IMR-90 (cell line): ENCODE data around the gene ATP10A. TPM values are rescaled to one million over a fixed set of nuclear protein-coding genes. Genes with fewer than 3 reads are reported as not detected.

Experiments
- ATAC-seq: fragments of 200-7000 bp; cut with Tn5 transposase; 2 replicates; pipeline ENCODE4 v1.9.1; 2020; ENCODE audit warnings: low read depth, mild to moderate bottlenecking, moderate library complexity
- BruUV-seq: library from RNA; stranded (reverse); fragments of 400-500 nt; replicated peaks from 2 replicates; lab custom pipeline; 2021; lab: Mats Ljungman, UMichigan
- CTCF ChIA-PET: fragments of 300-600 bp; formaldehyde crosslinking; extraction: SDS; loops from one replicate; lab custom pipeline; 2021; ENCODE audit warnings: antibody characterized with exemption; lab: Yijun Ruan, JAX
- POLR2A ChIA-PET: fragments of 300-600 bp; sonication (Branson Sonifier 250); formaldehyde crosslinking; loops from one replicate; lab custom pipeline; 2022; ENCODE audit warnings: antibody characterized with exemption; ENCODE audit not compliant: unreplicated experiment; lab: Charles Lee
- DNase-seq: peaks from one replicate; pipeline ENCODE4 v3.0.0; 2013
- H2AFZ ChIP-seq: replicated peaks from 2 replicates; pipeline ENCODE3; 2013; ENCODE audit warnings: low read length, mild to moderate bottlenecking; ENCODE audit not compliant: poor library complexity
- H2AK5ac ChIP-seq: 2 replicates; pipeline ENCODE4 v1.6.1; 2013; ENCODE audit warnings: low read depth, low read length, inconsistent platforms
- H2AK9ac ChIP-seq: replicated peaks from 2 replicates; pipeline ENCODE3; 2013; ENCODE audit warnings: mild to moderate bottlenecking, low read depth, low read length, moderate library complexity; ENCODE audit not compliant: poor library complexity
- H2BK120ac ChIP-seq: 2 replicates; pipeline ENCODE4 v1.6.1; 2013; ENCODE audit warnings: low read depth, low read length, inconsistent platforms
- H2BK15ac ChIP-seq: 3 replicates; pipeline ENCODE4 v1.6.1; 2013; ENCODE audit warnings: low read depth, low read length, inconsistent platforms
- H2BK20ac ChIP-seq: 2 replicates; pipeline ENCODE4 v1.6.1; 2013; ENCODE audit warnings: low read depth, mild to moderate bottlenecking, inconsistent platforms, low read length, moderate library complexity
- H2BK5ac ChIP-seq: 2 replicates; pipeline ENCODE4 v1.6.1; 2013; ENCODE audit warnings: mild to moderate bottlenecking, low read depth, low read length, inconsistent platforms; ENCODE audit not compliant: poor library complexity, severe bottlenecking
- H3K14ac ChIP-seq: replicated peaks from 2 replicates; pipeline ENCODE4 v1.6.1; 2013; ENCODE audit warnings: low read depth, low read length, inconsistent platforms
- H3K18ac ChIP-seq: 2 replicates; pipeline ENCODE4 v1.6.1; 2013; ENCODE audit warnings: low read depth, low read length, control low read depth
- H3K23ac ChIP-seq: 2 replicates; pipeline ENCODE4 v1.6.1; 2013; ENCODE audit warnings: low read depth, low read length, inconsistent platforms
- H3K27ac ChIP-seq: 2 replicates; pipeline ENCODE4 v1.5.1; 2013; ENCODE audit warnings: mild to moderate bottlenecking, control low read depth, low read length; ENCODE audit not compliant: insufficient read depth
- H3K27me3 ChIP-seq: 2 replicates; pipeline ENCODE4 v1.6.1; 2013; ENCODE audit warnings: low read length; ENCODE audit not compliant: control insufficient read depth, insufficient read depth
- H3K36me3 ChIP-seq: 2 replicates; pipeline ENCODE4 v1.6.1; 2013; ENCODE audit warnings: low read length, mixed read lengths; ENCODE audit not compliant: control insufficient read depth, insufficient read depth
- H3K4ac ChIP-seq: 2 replicates; pipeline ENCODE4 v1.6.1; 2013; ENCODE audit warnings: low read depth, low read length, inconsistent platforms
- H3K4me1 ChIP-seq: 2 replicates; pipeline ENCODE4 v1.6.1; 2013; ENCODE audit warnings: low read length, mixed read lengths; ENCODE audit not compliant: control insufficient read depth, insufficient read depth
- H3K4me2 ChIP-seq: 2 replicates; pipeline ENCODE4 v1.6.1; 2013; ENCODE audit warnings: low read depth, mild to moderate bottlenecking, control low read depth, low read length, moderate library complexity
- H3K4me3 ChIP-seq: 2 replicates; pipeline ENCODE4 v1.5.1; 2013; ENCODE audit warnings: low read depth, mild to moderate bottlenecking, control low read depth, low read length, moderate library complexity; ENCODE audit not compliant: insufficient read depth
- H3K56ac ChIP-seq: 2 replicates; pipeline ENCODE4 v1.6.1; 2013; ENCODE audit warnings: low read length, inconsistent platforms; ENCODE audit not compliant: insufficient read depth; ENCODE audit errors: extremely low read depth
- H3K79me1 ChIP-seq, 2 experiments: 2 replicates each; pipeline ENCODE4 v1.6.1; 2013; ENCODE audit warnings: low read length in 2 of 2, inconsistent platforms in 1 of 2, low read depth in 1 of 2
- H3K9ac ChIP-seq: 2 replicates; pipeline ENCODE4 v1.6.1; 2013; ENCODE audit warnings: low read depth, low read length, control low read depth
- H3K9me1 ChIP-seq: 2 replicates; pipeline ENCODE4 v1.6.1; 2013; ENCODE audit warnings: low read length, inconsistent platforms; ENCODE audit not compliant: insufficient read depth
- H3K9me3 ChIP-seq: 2 replicates; pipeline ENCODE4 v1.6.1; 2013; ENCODE audit warnings: low read length; ENCODE audit not compliant: control insufficient read depth, insufficient read depth
- H4K20me1 ChIP-seq: 2 replicates; pipeline ENCODE4 v1.6.1; 2013; ENCODE audit warnings: low read length, inconsistent platforms; ENCODE audit not compliant: insufficient read depth
- H4K5ac ChIP-seq: 2 replicates; pipeline ENCODE4 v1.6.1; 2013; ENCODE audit warnings: mild to moderate bottlenecking, low read depth, low read length, control low read depth
- H4K8ac ChIP-seq, 2 experiments: 2 replicates each; pipeline ENCODE4 v1.6.1; 2013; ENCODE audit warnings: low read depth in 2 of 2, low read length in 2 of 2, control low read depth in 1 of 2, inconsistent platforms in 1 of 2
- H4K91ac ChIP-seq: 2 replicates; pipeline ENCODE4 v1.6.1; 2013; ENCODE audit warnings: low read depth, low read length, inconsistent platforms; ENCODE audit not compliant: insufficient read depth
- BHLHE40 ChIP-seq: fragments of 150-350 bp; IDR thresholded peaks from 2 replicates; pipeline ENCODE4 v1.6.1; 2016; ENCODE audit warnings: mild to moderate bottlenecking, low read depth, low read length
- CEBPB ChIP-seq: IDR thresholded peaks from 2 replicates; pipeline ENCODE4 v1.6.1; 2012; ENCODE audit warnings: low read depth, low read length, improper control_type of control experiment
- CTCF ChIP-seq: conservative IDR thresholded peaks from 2 replicates; pipeline ENCODE4 v1.5.1; 2012; ENCODE audit warnings: mild to moderate bottlenecking, low read depth, low read length, improper control_type of control experiment
- MAZ ChIP-seq: IDR thresholded peaks from 2 replicates; pipeline ENCODE4 v1.6.1; 2012; ENCODE audit warnings: low read depth, mild to moderate bottlenecking, low read length, improper control_type of control experiment, moderate library complexity, borderline replicate concordance
- RCOR1 ChIP-seq: IDR thresholded peaks from 2 replicates; pipeline ENCODE4 v1.6.1; 2012; ENCODE audit warnings: mild to moderate bottlenecking, low read length, improper control_type of control experiment; ENCODE audit not compliant: insufficient replicate concordance
- WGBS, 2 experiments: methylation state at CpG; one replicate each; pipeline versions ENCODE4 v1.1.5 to v1.1.7; 2013; ENCODE audit warnings: missing lambda C conversion rate in 2 of 2; ENCODE audit not compliant: insufficient read length in 1 of 2; ENCODE audit errors: extremely low coverage in 2 of 2; 5-methylcytosine and 5-hydroxymethylcytosine counted together
- dilution Hi-C: fragments of 300-500 bp; cut with HindIII; formaldehyde crosslinking; loops from one replicate; pipeline ENCODE4 v1.14.3; 2018; ENCODE audit warnings: low sequenced_read_pairs; ENCODE audit not compliant: unreplicated experiment
- in situ Hi-C: fragments of 300-500 bp; cut with MboI; formaldehyde crosslinking; loops from 3 replicates; pipeline ENCODE4 v1.14.3; 2019; ENCODE audit warnings: low sequenced_read_pairs, inconsistent platforms, mixed read lengths
- intact Hi-C: fragments of 100-400 bp; cut with micrococcal nuclease; formaldehyde crosslinking; loops from 2 replicates; pipeline ENCODE4 v1.10.0; 2022
- polyA plus RNA-seq, 3 experiments: library from polyadenylated mRNA; depleted of rRNA; stranded (reverse); fragments of >200 nt; gene quantifications; 2 replicates each; pipeline ENCODE4 v1.2.3, GENCODE V29; 2012; ENCODE audit warnings: low replicate concordance in 1 of 3
- total RNA-seq: library from RNA; depleted of rRNA; stranded (reverse); fragments of >200 nt; gene quantifications from 2 replicates; pipeline ENCODE4 v1.2.3, GENCODE V29; 2012

ATP10A gene
- total and polyA plus RNA-seq, 2 of the 4 experiments (the other 2 are of a cell fraction), result 13.8 to 16.0 TPM

- no peak overlapping the region for H3K23ac ChIP-seq
- BruUV-seq, result no TSS peak
- no peak for TF ChIP-seq CEBPB
- TF ChIP-seq CTCF, result no peak
- no peak for TF ChIP-seq MAZ
- TF ChIP-seq BHLHE40, result no peak
- TF ChIP-seq RCOR1, result no peak
- H3K18ac ChIP-seq, result no peak overlapping the region
- dilution Hi-C loops (no loop called here), intact Hi-C loops (no loop called here), in situ Hi-C loops (no loop called here)
- ChIA-PET POLR2A (no interaction called here), CTCF (interaction anchor here (1.2 kb wide), 1 partner anchor 9 kb away, joined by 3 read pairs; no protein-coding TSS in a partner anchor)
- H3K56ac ChIP-seq, result no peak overlapping the region
- H3K79me1 ChIP-seq, result peaks cover 17 to 83% of the 10 kb centered on the region in 2 experiments
- no peak overlapping the region for H2BK120ac ChIP-seq
- no peaks in the 10 kb centered on the region for H3K4me1 ChIP-seq
- H2AFZ ChIP-seq, result no peak overlapping the region
- H2AK5ac ChIP-seq, result no peak overlapping the region
- no peak for ATAC-seq
- no peak overlapping the region for H3K4ac ChIP-seq
- no peak overlapping the region for H2BK20ac ChIP-seq
- H4K8ac ChIP-seq, result no peak overlapping the region
- no peak overlapping the region for H3K4me3 ChIP-seq
- H2BK5ac ChIP-seq, result no peak overlapping the region
- peaks cover 7% of the 10 kb centered on the region for H3K9me1 ChIP-seq
- H3K36me3 ChIP-seq, result no peaks in the 10 kb centered on the region
- no peak overlapping the region for H3K27ac ChIP-seq
- no peaks in the 10 kb centered on the region for H4K20me1 ChIP-seq
- H2BK15ac ChIP-seq, result no peak overlapping the region
- H2AK9ac ChIP-seq, result no peak overlapping the region
- H3K9ac ChIP-seq, result no peak overlapping the region
- no peaks in the 10 kb centered on the region for H3K27me3 ChIP-seq
- WGBS, 2 experiments, result 100% methylated on average over 1 of the region's 4 CpGs; no CpG with 5 or more reads in 1 of the 2 experiments
- H4K91ac ChIP-seq, result no peak overlapping the region
- DNase-seq, result no peak
- no peak overlapping the region for H4K5ac ChIP-seq
- no peak overlapping the region for H3K4me2 ChIP-seq
- H3K9me3 ChIP-seq, result no peaks in the 10 kb centered on the region
- no peak overlapping the region for H3K14ac ChIP-seq
These were observed 24.3 kb downstream of the ATP10A start for GRCh38 chr15:25838871-25839195.
